ENCODE results near the gene PRKX.
"Not testable (repeated sequence)": the region's sequence is repeated elsewhere in the genome, so short reads cannot be mapped to it uniquely, and the experiment has no call there.

Gene PRKX

DNA sequence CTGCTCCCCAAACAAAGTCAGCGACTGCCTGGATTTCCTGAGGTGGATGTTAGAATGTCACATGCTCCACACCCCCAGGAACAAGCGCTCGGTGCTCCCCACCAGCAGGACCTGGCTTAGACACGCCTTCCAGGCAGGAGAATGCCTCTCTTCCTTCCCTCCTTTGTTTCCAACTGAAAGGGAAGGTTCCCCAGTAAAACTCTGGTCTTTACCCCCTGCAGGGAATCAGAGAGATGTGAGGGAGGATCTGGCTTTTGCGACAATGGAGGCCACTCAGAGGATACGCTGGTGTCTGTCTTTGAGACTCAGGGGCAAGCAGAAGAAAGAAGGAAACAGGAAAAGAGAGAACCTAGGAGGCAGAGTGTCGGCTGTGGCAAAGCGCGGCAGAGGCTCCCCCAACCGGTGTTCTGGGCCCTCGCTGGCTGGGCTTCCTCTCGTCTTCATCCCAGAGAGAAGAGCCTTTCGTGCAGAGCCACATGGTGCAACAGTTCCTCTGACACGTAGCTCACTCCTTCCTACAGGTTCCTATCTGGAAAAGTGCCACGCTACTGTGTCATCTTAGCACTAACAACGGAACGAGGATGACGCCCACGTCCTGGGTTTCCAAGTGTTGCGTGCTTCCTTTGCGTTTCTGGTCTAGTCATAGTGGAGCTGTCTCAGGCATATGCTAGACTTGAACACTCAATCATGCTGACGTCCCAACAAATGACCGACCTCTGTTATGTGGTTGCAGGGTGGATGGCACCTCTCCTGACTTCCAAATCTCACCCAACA, 73.4 kb downstream of the PRKX start:
- not testable (repeated sequence) for DNase-seq

DNA sequence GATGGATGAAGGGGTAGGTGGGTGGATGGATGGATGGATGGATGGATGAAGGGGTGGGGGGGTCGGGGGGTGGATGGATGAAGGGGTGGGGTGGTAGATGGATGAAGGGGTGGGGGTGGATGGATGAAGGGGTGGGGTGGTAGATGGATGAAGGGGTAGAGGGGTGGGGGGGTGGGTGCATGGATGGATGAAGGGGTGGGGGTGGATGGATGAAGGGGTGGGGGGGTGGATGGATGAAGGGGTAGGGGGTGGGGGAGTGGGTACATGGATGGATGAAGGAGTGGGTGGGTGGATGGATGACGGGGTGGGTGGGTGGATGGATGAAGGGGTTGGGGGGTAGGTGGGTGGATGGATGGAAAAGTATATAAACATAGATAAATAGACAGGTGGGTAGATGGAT, 74.2 kb downstream of the PRKX start:
- no peak for DNase-seq

DNA sequence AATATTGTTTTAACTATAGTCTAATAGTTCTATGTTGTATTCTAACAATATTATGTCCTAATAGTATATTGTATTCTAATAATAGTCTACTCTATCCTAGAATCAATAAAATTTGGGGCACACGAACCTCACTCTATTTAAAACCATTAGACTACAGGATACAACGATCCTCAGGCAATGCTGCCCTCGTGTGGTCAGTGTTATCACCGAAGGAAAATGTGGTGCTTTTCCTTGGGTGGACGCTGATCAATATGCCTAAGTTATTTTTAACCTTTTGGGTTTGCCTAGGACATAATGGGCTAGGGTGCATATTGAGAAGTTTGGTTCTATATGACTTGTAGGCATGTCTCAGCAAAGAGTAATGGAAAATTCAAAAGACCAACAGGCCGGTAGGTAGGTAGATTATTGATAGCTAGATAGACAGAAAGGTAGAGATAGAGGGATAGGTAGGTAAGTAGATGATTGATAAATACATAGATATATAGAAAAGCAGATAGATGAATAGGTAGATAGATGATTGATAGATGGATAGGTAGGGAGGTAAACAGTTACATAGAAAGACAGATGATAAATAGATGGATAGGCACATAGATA, 75.1 kb downstream of the PRKX start:
- DNase-seq: no peak

DNA sequence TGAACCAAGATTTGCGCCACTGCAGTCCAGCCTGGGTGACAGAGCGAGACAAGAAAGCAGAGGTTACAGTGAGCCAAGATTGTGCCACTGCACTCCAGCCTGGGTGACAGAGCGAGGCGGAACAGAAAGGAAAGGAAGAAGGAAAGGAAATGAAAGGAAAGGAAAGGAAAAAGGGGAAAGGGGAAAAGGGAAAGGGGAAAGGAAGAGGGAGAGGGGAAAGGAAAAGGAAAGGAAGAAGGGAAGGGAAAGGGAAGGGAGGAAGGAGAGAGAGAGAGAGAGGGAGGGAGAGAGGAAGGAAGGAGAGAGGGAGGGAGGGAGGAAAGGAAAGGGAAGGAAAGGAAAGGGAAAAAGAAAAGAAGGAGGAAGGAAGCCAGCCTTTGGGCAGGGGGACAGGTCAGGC, 76.6 kb downstream of the PRKX start:
- DNase-seq: no peak

DNA sequence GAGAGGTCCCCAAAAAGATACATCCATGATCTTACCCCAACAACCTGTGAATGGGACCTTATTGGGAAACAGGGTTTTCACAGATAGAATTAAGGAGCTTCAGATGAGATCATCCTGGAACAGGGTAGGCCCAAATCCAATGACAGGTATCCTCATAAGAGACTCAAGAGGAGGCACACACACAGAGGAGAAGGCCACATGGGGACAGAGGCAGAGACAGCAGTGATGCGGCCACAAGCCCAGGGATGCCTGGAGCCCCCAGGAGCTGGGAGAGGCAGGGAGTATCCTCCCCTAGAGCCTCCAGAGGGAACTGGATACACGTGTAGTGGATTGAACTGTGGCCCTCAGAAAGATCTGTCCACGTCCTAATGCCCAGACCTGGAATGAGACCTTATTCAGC, 82.3 kb downstream of the PRKX start:
- DNase-seq: no peak

DNA sequence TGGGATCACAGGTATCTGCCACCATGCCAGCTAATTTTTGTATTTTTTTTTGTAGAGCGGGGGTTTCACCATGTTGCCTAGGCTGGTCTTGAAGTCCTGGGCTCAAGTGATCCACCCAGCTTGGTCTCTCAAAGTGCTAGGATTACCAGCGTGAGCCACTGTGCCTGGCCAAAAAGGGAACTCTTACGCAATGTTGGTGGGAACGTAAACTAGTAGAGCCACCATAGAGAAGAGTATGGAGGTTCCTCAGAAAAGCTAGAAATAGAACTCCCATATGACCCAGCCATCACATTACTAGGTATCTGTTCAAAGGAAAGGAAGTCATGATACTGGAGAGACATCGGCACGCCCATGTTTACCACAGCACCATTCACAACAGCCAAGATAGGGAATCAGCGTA, 85.9 kb downstream of the PRKX start:
- no peak for DNase-seq

DNA sequence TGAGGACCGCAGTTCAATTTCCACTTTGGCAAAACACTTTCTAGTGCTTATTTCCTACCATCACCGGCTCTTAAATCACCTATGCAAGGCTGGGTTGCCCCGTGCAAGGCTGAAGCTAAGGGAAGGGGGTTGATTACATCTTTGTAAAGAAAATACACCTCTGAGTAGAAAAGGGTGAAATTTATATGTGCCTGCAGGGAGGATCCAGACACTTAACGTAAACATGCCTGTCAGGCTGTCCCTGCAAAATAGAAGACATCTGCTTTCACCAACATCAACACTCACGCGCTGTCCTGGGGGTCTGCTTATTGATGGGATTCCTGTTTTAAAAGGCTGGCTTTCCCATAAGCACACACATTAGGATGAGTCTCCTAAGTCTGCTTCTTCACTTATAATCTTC, 92.0 kb downstream of the PRKX start:
- DNase-seq: no peak

DNA sequence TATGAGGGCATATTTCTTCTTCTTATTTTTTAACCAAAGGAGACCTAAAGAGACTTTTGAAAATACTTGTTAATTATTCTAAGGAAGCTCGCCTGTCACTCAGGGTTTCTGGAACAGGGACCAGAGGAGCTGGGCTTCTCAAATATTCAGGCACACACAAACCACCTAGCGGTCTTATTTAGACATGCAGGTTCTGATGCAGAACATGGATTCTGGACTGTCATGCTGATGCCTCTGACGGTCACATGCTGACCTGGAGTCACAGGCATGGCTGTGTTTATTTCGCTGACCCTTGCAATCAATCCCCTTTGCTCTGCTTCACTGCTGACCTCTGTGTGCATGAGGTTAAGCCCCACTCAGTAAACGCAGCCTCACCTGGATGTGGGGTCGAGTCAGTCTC, 101.7 kb downstream of the PRKX start:
- not testable (repeated sequence) for DNase-seq

DNA sequence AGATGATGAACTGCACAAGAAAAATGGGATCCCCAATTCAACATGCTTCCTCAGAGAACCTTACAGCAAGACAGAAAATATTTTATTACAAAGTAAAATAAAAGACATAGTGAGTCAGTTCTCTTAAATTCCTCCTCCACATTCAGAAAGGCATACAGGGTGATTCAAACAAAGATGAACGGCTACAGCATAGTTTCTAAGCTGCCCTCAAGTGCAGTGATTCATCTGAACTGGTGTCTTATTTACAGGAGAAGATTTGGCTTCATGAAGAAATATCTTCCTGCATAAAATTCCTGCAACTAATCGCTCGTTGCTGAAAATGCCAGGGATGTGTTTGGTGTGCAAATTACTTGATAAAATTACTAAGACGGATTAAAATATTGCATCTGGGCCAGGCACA, 103.6 kb downstream of the PRKX start:
- no peak for DNase-seq

DNA sequence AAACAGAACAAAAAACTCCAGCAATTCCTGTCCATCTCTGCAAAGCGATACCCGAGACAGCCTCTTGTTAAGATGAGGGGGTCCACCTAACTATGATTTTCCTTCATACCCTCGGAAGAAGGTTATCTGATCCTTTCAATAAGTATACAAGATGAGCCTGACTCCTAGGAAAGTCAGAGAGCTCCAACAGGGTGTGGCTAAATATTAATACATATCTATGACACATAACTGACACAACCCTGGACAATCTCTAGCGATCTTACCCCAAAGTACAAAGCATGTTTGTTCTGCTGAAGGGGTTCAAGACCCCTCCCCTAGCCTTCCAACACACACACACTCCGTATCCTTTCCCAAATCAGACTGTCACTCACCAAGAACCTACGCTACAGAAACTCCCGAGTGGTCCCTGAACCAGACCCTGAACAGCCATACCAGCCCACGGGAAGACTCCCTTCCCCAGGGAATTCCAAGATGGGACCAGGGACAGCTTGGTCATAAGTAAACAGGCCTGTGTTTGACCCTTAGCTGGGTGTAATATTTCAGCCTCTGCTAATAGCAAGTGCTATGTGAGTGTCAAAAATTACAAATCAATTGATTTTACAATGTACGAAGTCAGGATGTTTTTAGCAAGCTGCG, 110.3 kb downstream of the PRKX start:
- no peak for DNase-seq

DNA sequence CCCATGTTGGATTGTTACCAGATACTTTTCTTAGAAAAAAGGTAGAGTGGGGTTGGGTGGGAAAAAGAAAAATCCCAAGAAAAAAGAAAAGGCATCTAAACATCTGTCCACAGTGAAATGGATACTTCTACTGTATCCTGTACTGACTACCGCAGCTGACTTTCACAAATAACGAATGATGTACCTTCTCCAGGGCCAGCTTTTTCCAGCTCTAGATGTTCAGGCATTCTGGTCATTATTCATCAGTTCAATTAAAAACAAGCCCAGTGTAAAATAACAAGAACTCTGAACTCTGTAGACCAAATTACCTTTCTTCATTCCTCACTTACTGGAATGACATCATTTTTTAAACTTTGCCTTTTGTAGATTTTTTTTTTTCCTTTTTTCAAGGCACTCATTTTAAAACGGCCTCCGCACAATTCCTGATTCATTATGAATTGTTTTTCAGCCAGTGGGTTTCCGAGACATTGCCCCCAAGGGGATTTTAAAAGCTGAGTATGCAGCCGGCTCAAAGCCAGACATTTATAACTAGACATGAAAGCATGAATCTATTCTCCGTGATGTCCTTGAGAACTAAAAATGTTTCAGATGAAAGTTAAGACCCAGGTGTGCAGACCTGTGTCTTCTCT, 113.5 kb downstream of the PRKX start:
- no peak for DNase-seq

DNA sequence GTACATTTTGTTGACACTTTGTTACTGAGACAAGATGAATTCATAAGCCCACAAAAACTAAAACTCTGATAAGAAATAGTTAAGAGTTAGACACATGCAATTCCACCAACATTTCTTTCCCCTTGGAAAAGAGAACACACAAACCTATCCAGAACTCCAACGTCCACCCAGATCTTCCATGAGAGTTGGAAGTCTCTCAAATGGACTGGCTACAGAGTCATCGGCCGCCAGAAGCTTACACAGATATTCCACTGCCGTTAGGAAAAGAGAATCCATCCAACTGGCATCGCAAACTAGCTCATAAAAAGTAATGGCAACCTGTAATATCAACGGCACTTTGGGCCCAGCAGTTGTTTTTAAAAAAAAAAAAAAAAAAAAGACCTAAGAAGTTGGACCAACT, 114.7 kb downstream of the PRKX start:
- DNase-seq: no peak

DNA sequence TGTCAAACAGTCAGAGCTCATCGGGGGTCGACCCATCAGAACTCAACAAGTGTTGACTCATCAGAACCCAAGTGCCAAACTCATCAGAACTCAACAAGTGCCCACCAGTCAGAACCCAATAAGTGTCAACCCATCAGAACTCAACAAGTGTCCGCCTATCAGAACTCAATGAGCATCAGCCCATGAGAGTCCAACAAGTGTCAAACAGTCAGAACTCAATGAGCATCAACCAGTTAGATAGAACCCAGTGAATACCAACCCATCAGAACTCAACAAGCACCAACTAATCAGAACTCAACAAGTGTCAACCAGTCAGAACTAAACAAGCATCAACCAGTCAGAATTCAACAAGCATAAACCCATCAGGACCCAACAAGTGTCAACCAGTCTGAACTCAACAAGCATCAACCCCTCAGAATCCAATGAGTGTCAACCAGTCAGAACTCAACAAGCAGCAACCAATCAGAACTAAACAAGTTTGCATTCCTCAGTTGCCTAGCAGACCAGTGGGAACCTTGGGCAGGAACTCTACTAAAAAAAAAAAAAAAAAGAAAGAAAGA, 115.3 kb downstream of the PRKX start:
- DNase-seq: no peak

DNA sequence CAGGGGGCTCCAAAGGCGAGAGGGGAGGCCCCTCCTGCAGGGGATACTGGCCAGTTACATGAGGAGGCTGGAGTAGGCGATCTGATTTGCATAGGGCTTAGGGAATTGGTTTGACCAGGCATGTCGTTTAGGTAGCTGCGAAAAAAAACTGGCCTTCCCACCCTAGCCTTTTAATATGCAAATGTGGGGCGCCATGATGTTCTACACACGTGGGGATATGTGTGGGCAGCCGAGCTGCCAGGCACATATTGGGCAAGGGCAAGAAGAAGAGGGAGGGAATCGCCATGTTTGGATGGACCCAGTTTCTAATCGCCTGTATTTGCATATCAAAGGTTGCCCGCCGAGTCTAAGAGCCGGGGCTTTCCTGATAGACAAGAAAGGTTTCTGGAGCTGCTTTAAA, 121.3 kb downstream of the PRKX start:
- no peak for DNase-seq

DNA sequence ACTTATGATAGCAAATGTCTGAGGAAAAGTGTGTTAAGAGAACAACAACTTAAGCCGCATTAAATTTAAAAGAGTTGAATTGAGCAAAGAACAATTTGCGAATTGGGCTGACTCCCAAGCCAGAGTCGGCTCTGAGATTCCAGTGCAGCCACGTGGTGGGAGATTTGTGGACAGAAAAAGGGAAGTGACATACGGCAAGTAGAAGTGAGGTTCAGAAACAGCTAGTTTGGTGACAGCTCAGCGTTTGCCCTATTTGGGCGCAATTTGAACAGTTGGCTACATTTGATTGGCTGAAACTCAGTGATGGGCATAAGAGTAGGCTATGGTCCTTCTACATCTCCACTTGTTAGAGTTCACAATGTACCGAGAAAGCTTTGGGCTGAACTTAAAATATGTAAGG, 124.0 kb downstream of the PRKX start:
- DNase-seq: no peak

DNA sequence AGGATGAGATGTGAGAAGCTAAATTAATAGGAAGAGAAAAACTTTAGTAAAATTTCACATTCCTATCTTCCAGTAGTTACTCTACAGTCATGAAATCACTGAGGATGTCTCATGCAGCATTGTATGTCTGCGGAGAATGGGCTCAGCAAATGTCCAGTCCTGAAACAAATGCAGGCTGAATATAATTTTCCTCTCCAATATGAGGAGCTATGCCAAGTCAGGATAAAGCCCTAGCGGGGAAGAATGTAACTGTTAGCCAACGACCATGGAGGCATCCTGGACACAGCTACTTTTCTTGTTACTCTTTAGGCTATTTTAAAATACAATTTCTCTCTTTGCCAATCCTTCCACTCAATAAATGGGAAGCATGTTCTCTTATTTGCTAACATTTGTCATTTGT, 127.7 kb downstream of the PRKX start:
- no peak for DNase-seq

DNA sequence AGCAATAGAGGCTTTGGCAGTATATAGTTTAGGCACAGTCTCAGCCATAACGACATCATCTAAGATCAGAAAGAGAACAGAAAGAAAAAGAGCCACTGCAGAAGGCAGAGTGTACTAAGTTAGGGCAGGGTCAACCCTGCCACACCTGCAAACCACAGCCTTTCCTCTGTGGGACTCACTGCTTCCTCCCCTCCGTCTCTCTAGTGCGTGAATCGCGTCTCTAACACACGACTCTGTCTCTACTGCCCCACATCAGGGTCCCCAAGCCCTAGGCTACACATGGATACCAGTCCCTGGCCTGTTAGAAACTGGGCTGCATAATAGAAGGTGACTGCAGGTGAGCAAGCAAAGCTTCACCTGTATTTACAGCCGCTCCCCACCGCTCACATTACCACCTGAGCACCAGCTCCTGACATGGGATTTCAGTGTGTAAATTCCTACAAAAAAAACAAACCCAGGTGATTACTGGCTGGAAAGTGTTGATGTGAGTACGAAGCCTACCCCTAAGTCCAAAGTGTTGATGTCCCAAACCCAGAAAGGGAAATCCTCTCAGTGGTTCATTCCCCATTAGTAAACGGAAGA, 128.9 kb downstream of the PRKX start:
- DNase-seq: no peak

DNA sequence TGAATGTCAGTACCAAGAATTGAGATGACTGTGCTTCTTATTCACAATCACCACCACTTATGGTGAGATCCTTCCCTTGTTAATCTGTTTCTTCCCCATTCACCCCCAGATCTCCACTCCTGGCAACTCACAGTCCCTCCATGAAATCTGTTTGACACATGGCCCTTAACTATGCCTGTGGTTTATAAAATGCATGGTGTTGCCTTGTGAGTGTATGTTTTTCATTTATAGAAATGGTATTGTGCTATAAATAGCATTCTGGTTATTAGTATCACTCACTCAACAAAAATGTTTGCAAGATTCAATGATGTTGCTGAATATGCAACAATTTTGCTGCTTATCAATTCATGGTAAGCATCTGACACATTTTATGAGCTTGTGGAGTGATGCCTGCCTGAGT, 131.0 kb downstream of the PRKX start:
- no peak for DNase-seq

DNA sequence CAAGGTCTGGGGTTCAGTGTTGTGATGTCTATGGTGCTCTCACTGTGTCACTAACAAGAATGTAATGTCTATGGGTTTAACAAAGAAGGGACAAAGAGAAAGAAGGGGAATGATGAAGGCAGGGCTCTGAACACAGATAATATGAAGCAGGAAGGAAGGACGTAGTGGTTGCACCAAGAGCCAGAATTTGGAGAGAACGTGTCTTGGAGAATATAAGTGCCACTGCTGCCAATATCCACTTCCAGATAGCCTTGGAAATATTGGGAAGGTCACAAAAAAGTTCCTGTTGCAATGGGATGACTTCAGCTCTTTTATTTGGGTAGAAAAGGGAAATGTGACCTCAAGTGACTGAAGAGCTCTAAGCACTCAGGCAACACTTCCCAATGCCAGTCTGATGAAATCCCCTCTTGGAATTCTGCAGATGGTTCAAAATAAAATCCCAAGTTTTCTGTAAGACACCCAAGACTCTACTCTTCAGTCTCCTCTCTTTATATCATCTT, 131.8 kb downstream of the PRKX start:
- DNase-seq: no peak

DNA sequence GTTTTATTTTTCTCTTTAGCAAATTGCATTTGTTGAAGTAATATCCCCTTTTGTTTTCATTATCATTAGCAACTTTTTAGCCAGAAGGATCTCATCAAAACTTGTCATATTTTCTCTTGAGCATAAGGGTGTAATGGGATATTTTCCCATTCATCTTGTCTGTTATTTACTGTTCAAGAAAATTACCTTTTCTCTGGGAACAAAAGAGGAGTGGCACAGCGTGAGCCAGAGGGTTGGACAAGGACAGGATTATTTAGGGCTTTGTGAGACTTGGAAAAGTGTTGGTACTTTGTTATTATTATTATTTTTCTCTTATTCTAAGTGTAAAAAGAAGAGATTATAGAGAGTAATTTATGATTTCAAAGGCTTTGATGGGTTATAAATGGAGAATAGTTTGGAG, 135.9 kb downstream of the PRKX start:
- DNase-seq: no peak

DNA sequence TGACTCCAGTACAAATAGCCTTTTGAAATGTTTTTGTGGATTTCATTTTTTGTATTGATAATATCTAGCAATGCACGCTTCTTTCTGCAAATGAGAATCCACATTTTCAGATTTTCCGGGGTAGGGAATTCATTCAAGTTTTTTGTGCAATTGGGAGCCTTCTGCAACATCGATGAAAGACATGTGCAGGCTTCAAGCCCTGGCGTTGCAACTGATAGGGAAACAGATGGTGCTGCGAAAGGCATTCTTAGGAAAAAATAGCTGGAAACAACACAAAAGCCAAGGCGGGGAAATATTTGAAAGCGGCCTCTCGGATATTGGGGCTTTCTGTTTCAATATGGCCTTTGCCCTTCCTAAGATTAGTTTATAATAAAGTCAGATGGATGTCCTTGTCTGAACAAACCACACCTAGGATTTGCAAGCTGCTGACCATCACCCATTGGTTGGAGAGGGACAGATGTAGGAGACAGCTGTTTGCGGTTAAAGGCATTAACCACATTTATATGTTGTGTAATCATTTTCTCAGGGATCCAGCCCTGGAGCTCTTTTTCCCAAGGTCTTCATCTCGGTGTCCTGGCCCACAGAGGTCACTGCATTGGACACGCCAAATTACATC, 136.5 kb downstream of the PRKX start:
- DNase-seq: no peak

DNA sequence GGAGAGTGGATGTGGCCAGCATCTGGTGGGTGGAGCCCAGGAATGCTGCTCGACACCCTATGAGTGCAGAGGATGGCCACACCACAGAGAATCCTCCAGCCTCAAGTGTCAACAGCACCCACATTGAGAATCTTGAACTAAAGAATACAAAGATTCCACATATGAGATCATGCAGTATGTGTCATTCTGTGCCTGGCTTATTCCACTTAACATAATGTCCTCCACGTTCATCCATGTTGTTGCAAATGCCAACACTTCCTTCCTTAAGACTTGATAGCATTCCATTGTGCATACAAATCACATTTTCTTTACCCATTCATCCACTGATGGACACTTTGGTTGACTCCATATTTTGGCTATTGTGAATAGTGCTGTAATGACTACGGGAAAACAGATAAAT, 145.8 kb downstream of the PRKX start:
- DNase-seq: no peak

DNA sequence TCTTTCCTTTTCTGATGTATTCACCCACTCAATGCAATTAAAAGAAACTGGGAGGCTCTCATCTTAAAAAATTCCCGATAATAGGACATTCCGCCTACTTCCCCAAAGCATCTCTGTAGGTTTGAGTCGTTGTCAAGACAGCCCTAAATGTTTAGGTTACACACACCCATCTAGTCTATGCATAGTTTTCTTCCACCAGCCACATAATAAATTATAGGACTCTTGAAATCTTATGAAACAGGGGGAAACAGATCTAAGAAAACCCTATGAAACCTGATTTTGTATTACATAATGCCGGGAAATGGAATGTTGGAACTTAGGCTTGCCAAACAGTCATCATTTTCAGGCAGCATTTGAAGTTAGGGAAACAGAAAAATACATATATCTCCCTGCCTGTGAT, 150.0 kb downstream of the PRKX start:
- no peak for DNase-seq
